ENCODE measurements around the gene CCNL1.
"Not testable (repeated sequence)": the region's sequence is repeated elsewhere in the genome, so short reads cannot be mapped to it uniquely, and the experiment has no call there.

Gene CCNL1

GRCh38 chr3:157172746-157173145, 12.8 kb upstream of the CCNL1 start:
- DNase-seq (ENCODE audit: low read depth in 1 of 2, low spot score in 1 of 2): no peak

GRCh38 chr3:157170861-157171260, 10.9 kb upstream of the CCNL1 start:
- no peak for DNase-seq (ENCODE audit: low read depth in 1 of 2, low spot score in 1 of 2)

GRCh38 chr3:157167371-157168042, 7.6 kb upstream of the CCNL1 start:
- no peak for DNase-seq (ENCODE audit: low read depth in 1 of 2, low spot score in 1 of 2)

- no peak for DNase-seq (ENCODE audit: low read depth in 1 of 2, low spot score in 1 of 2)
These were observed 6.6 kb upstream of the CCNL1 start for GRCh38 chr3:157166561-157166960.

GRCh38 chr3:157166115-157166514, 6.2 kb upstream of the CCNL1 start:
- no peak for DNase-seq (ENCODE audit: low read depth in 1 of 2, low spot score in 1 of 2)

DNA sequence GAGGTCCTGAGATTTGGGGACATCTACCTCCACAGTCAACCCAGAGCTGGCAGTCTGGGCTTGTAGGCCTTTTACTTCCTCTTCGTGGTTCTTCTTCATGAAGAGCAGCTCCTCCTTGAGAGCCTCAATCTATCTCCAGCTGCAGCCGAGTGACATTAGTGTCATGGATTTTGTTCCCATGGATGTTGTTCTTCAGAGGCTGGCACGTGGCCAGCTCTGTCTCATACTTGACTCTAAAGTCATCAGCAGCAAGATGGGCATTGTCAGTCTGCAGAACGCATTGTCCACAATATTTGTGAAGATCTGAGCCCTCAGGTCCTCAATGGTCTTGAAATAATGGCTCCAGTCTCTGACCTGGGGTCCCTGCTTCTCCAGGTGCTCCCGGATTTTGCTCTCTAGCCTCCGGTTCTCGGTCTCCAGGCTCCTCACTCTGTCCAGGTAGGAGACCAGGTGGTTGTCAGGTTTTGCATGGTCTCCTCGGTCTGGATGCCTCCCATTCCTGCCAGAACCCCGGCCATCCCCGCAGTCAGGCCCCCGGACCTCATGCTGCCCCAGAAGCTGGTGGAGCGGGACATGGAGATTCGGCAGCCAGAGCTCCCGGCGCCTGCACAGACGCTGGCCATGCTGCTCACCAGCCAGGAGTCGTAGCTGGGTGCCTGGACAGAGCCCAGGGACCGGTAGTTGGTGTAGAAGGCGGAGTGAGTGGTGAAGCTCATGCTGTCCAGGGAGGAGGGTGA, 3.4 kb upstream of the CCNL1 start:
- DNase-seq (ENCODE audit: low read depth in 1 of 2, low spot score in 1 of 2): no peak

DNA sequence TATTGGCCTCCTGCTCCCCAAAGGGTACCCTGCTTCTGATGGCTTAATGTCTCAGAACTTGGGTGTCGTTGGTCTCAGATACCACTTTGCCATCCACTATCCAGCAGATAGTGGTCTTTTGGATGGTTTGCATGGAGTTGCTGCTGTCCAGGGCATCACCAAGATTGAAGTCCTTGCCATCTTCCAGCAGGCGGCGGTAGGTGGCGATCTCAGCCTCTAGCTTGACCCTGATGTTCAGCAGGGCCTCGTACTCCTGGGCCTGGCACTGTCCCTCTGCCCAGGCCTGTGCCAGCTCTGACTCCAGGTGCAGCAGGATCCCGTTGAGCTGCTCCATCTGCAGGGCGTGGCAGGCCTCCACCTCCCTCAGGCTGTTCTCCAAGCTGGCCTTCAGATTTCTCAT, 2.7 kb upstream of the CCNL1 start:
- DNase-seq (ENCODE audit: low read depth in 1 of 2, low spot score in 1 of 2): not testable (repeated sequence)

DNA sequence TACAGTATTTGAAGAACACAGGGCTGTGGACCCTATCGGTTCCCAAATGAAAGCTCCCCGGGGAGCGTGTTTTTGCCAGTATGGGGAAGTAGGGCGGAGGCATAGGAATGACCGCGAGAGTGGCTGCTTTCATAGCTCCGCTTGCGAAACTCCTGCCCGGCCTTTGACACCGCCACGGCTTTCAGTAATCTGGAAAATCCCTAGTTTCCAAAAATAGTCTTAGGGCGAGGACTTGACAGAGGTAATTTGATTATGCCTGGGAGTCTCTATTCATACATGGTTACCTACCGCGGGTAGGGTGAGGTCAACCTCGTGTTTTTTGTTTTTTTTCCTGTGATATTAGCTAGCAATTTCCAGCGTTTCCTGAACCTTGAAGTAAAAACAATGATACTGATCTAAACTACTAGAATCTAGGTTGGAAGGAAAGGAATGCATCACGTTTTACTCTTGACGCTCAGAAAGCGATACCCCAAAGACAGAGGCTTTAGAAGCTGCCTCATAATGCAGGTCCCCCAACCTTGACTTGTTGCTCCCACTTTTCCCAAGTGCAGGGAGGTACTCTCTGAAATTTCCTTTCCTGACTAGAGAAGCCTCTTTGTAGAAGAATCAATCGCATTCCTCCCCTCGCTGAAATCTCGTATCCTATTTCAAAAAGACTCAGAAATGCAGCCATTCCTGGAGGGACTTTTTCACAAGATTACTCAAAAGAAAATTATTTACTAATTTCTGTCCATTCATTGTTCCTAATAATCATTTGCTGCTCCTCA, 894 bp upstream of the CCNL1 start:
- peak in 1 of 2 donors; percentile 66 for DNase-seq (ENCODE audit: low read depth in 1 of 2, low spot score in 1 of 2)

DNA sequence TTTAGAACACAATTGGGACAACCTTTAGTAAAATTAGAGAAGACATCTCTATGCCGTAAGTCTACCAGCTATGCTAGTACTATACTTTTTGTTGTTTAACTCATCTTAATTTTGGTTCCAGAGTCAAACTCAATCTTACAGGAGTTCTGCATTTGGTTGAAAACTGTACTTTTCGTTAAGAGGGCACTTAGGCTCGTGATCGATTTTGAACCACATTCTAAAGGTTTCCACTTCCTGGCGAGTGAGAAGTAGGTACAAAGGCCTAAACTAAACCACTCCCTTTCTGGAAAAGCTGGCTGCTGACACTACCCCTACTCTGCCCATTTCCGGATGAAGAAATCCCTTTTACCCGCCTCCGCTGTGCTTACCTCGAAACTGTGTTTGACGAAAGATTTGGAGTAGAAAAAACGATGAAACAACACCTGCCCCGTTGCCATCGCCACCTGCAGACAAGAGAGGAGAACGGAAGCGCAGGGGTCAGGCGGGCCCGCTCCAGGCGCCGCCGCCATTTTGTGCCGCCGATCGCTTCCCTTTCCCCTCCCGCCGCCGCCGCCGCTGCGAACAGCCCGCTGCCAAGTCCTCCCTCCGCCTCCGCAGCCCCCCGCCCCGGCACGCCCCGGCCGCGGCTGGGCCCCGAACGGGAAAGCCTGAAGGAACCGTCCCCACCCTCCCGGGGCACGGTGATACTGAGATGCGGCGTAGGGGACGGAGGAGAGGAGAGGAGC, 748 bp downstream of the CCNL1 start:
- peak; percentile 49 to 68 for DNase-seq (ENCODE audit: low read depth in 1 of 2, low spot score in 1 of 2)

DNA sequence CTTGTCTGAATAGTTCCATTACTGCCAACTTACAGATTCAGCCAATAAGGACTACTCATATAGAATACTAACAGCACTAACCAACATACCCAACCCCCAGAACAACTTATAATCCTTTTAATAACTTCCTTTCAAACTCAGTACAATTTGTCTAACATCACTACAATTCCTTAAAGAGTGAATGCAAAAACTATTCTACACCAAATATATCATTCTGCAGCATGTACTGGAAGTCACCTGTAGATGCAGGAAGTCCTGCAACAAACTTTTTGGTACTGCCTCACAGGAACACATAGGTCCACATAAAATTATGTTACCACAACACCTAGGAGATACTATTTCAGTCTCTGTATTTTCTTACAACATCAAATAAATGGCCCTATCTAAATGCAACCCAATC, 2.1 kb downstream of the CCNL1 start:
- DNase-seq (ENCODE audit: low read depth in 1 of 2, low spot score in 1 of 2): no peak

- DNase-seq (ENCODE audit: low read depth in 1 of 2, low spot score in 1 of 2): no peak
These were observed 2.9 kb downstream of the CCNL1 start for GRCh38 chr3:157156837-157157635.

DNA sequence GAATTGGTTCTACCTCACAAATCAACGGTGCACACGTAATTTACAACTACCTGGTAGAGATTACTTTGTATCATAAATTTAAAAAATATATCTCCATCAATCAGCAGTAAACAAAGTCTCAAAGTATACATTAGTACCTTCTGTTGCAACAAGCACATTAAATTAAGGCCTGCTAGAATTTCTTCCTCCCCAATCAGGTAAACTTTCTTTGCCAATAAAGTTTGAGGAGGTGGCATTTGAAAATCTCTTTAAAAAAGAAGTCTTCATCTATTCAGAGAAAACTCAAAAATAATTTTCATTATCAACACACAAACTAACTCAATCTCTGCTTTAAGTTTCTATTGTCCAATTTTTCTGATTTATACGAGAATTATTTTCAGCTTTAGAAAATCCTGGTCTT, 4.4 kb downstream of the CCNL1 start:
- DNase-seq (ENCODE audit: low read depth in 1 of 2, low spot score in 1 of 2): no peak

- no peak for DNase-seq (ENCODE audit: low read depth in 1 of 2, low spot score in 1 of 2)
These were observed 5.2 kb downstream of the CCNL1 start for GRCh38 chr3:157154563-157155330.

DNA sequence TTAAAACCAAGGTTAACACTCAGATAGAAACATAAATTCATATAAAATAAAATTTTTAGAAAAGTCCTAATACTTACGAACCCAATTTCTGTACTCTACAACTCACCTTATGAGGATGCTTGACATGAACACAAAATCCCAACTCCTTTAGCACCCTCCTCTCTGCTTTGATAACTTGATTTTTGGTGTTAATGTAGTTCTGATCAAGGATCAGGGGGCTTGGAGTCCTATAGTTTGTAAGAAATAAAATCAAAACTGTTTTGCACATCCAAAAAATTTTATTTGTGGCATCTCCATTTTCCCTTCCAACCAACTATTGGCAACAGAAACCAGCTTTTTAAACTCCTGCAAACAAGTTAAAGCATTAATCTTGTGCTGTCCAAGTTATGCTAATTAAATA, 7.0 kb downstream of the CCNL1 start:
- no peak for DNase-seq (ENCODE audit: low read depth in 1 of 2, low spot score in 1 of 2)

DNA sequence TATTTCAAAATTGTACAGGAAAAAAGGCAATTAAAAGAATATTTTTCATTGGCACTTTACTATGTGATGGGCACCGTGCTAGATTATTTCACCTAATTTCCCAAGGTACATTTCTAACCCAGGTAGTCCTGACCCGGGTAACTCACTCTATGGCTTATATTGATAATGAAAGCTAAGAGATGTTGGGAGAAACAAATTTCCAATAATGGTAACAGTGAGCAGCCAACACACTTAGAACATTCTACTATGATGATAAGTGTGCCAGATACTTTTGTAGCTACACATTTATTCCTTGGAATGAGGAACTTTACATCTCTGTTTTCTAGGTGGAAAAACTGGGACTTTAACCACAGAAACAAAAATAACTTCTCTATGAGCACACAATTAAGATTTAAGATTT, 7.5 kb downstream of the CCNL1 start:
- DNase-seq (ENCODE audit: low read depth in 1 of 2, low spot score in 1 of 2): no peak

DNA sequence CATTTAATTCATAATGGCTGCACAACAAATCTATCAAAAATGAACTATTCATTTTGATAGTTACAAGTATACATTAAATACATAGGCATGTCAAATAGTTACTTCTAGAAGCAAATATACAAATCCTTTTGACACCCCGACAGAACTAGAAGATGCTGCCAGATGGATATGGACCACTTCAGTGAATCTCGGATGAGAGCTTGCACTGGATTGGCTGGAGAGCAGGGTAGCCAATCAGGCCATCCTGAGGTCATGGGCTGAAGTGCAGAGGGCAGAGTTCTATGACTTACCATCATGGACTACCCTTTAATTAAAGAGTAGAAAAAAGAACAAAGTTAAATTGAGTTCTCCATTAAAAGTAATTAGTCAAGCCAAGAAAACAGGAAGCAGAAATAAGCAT, 8.3 kb downstream of the CCNL1 start:
- no peak for DNase-seq (ENCODE audit: low read depth in 1 of 2, low spot score in 1 of 2)

GRCh38 chr3:157151151-157151550, 8.8 kb downstream of the CCNL1 start:
- DNase-seq (ENCODE audit: low read depth in 1 of 2, low spot score in 1 of 2): no peak

- no peak for DNase-seq (ENCODE audit: low read depth in 1 of 2, low spot score in 1 of 2)
These were observed 10.7 kb downstream of the CCNL1 start for GRCh38 chr3:157149136-157149696.

- DNase-seq (ENCODE audit: low read depth in 1 of 2, low spot score in 1 of 2): no peak
These were observed 11.6 kb downstream of the CCNL1 start for GRCh38 chr3:157148196-157148889.

Data from activated CD4-positive, alpha-beta T cell treated with anti-CD3 and anti-CD28 coated beads, Interleukin-2, amount 50 U/mL, for 24 hours (primary cell).